Anterior cingulate cortex (tissue), 58 donors: ENCODE data around the gene SNRNP70.

Source experiments
- DNase-seq, 58 donors: peaks; one replicate each; lab custom pipeline; 2025; lab: John Stamatoyannopoulos, UW

Gene SNRNP70

GRCh38 chr19:49141352-49141751 lies 56.1 kb downstream of the SNRNP70 start:
- no peak for DNase-seq

GRCh38 chr19:49142866-49143335 lies 57.6 kb downstream of the SNRNP70 start:
- DNase-seq = peak in 57 of 58 donors; percentile 22 to 92 (median 82)

- DNase-seq = peak in 57 of 58 donors; percentile 24 to 88 (median 73)
These were observed 60.5 kb downstream of the SNRNP70 start for GRCh38 chr19:49145573-49146407.

- peak in 14 of 58 donors; percentile 46 to 73 (median 56) for DNase-seq
These were observed 61.1 kb downstream of the SNRNP70 start for GRCh38 chr19:49146408-49146770.

GRCh38 chr19:49148044-49148682 lies 62.9 kb downstream of the SNRNP70 start:
- no peak for DNase-seq

GRCh38 chr19:49148784-49149651 lies 63.8 kb downstream of the SNRNP70 start:
- DNase-seq = peak; percentile 18 to 96 (median 81)

- DNase-seq = peak in 57 of 58 donors; percentile 36 to 87 (median 66)
These were observed 64.4 kb downstream of the SNRNP70 start for GRCh38 chr19:49149652-49150105.

GRCh38 chr19:49150106-49150943 lies 65.1 kb downstream of the SNRNP70 start:
- DNase-seq = peak in 57 of 58 donors; percentile 58 to 93 (median 81)

GRCh38 chr19:49150944-49151243 lies 65.6 kb downstream of the SNRNP70 start:
- peak in 1 of 58 donors; percentile 21 for DNase-seq

GRCh38 chr19:49151267-49152118 lies 66.2 kb downstream of the SNRNP70 start:
- DNase-seq = peak in 33 of 58 donors; percentile 9 to 64 (median 28)

GRCh38 chr19:49152119-49152550 lies 66.9 kb downstream of the SNRNP70 start:
- DNase-seq = no peak

- no peak for DNase-seq
These were observed 68.0 kb downstream of the SNRNP70 start for GRCh38 chr19:49153167-49153809.

- DNase-seq = no peak
These were observed 69.0 kb downstream of the SNRNP70 start for GRCh38 chr19:49154279-49154678.

- peak in 1 of 58 donors; percentile 11 for DNase-seq
These were observed 70.0 kb downstream of the SNRNP70 start, which contains the start of gene HRC for GRCh38 chr19:49155005-49155819. Gene HRC (minus strand): TSS chr19:49155396. CDS start chr19:49155237, 159 bp downstream.

GRCh38 chr19:49155820-49156346 lies 70.6 kb downstream of the SNRNP70 start:
- no peak for DNase-seq

GRCh38 chr19:49157445-49158224 lies 72.4 kb downstream of the SNRNP70 start, which contains the start of gene TRPM4:
Gene TRPM4 (plus strand): TSS chr19:49157792. CDS start chr19:49157867, 75 bp downstream.
- peak in 56 of 58 donors; percentile 10 to 82 (median 54) for DNase-seq
